ENCODE results near the gene CEP104. TPM values are rescaled to one million over a fixed set of nuclear protein-coding genes. Genes with fewer than 3 reads are reported as not detected.
A peak's percentile ranks its signal among the peaks of the same experiment; 100 is the strongest.

Gene CEP104
- total and polyA plus RNA-seq, 4 experiments from 2014 or later = 10.3 to 64.4 (median 47.4) TPM

DNA sequence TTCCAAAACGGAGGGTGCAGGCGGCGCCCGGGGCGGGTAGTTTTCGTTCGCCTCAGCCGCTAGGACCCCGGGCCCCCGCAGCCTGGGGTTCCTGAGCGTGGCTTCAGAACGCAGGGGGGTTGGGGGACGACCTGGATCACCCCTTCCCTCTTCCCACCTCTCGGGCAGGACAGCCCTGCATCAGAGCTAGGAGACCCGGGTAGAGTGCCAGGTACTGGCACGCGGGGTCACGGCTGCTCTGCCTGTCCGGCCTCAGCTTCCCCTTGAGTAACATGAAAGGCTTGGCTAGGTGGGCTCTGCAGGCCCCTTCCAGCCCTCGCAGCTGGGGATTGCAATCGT is 749 bp upstream of the CEP104 start:
- H3K27ac ChIP-seq (ENCODE audit: low read depth, low read length) = peak overlapping the region; percentile 71

DNA sequence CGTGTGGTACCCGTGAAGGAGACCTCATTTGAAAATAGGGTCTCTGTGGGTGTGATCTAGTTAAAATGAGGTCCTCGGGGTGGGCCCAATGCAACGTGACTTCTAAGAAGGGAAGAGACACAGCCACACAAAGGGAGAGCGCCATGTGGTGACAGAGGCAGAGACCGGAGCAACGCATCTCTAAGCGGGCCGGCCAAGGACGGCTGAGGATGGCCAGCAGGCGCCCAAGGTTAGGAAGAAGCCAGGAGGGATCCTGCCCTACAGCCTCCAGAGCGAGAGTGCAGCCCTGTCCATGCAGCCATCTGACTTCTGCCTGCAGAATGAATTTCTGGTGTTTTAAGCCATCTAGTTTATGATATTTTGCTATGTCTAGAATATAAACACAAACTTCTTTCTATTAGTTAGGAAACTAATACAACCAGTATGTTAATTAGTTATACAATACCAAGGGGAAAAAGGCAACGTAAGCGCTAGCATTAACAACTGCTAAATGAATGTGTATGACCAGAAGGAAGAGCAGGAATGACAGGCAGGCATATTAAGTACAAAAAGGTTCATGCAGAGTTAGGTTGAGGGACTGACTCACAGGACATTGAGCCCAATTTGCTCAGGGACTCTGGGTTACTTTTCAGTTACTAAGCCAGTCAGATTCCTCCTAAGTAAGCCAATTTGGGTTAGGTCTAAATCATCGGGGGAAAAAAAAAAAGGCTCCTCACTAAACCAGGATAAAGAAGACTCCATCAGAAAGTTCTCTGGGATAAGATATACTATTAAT is 4.1 kb downstream of the CEP104 start:
- no peaks in the 10 kb centered on the region for H3K9me3 Mint-ChIP-seq
- POLR2A ChIA-PET (ENCODE audit: partially characterized antibody) = no interaction called here
- CTCF ChIA-PET (ENCODE audit: partially characterized antibody) = no interaction called here

More for the DNA sequence above, 749 bp upstream of the CEP104 start:
- Histone ChIP-seq H3K9me3 (ENCODE audit: control insufficient read depth in 1 of 2, low read length in 2 of 2) (no peaks in the 10 kb centered on the region), H3K36me3 (ENCODE audit: insufficient read depth, low read length) (no peaks in the 10 kb centered on the region), H3K27me3 (ENCODE audit: insufficient read depth, low read length) (no peaks in the 10 kb centered on the region), H3K4me1 (ENCODE audit: insufficient read depth, low read length) (peaks cover 35% of the 10 kb centered on the region), H3K4me3 (ENCODE audit: low read length in 2 of 2) (peak overlapping the region; percentile 88 to 96)
- H3K4me3 Mint-ChIP-seq = peak overlapping the region; percentile 95 to 99 (median 98)
- DNase-seq = no peak
- intact Hi-C loops (cut with micrococcal nuclease) = loop anchor here (1.0 to 2.0 kb wide), 3 partner anchors 43 to 233 kb away; partner anchors contain the start of genes C1orf174, LRRC47 and TPRG1L
- ChIA-PET POLR2A (ENCODE audit: partially characterized antibody) (interaction anchor here (2.4 to 4.8 kb wide), 3 partner anchors 10 to 61 kb away, joined by 9 to 73 read pairs (median 18); partner anchors contain the start of genes C1orf174 and LRRC47), CTCF (ENCODE audit: partially characterized antibody) (interaction anchor here (1.2 to 2.0 kb wide), 8 partner anchors 9 to 49 kb away, joined by 3 to 7 read pairs (median 4); no protein-coding TSS in a partner anchor)
- H3K4me1 Mint-ChIP-seq = peaks cover 18 to 53% (median 35%) of the 10 kb centered on the region in 4 donors
- peaks cover 3 to 22% of the 10 kb centered on the region in 2 donors for H3K36me3 Mint-ChIP-seq
- H3K27ac Mint-ChIP-seq = peak overlapping the region in 1 of 7 donors; percentile 42
- no peaks in the 10 kb centered on the region for H3K27me3 Mint-ChIP-seq
- no peaks in the 10 kb centered on the region for H3K9me3 Mint-ChIP-seq

DNA sequence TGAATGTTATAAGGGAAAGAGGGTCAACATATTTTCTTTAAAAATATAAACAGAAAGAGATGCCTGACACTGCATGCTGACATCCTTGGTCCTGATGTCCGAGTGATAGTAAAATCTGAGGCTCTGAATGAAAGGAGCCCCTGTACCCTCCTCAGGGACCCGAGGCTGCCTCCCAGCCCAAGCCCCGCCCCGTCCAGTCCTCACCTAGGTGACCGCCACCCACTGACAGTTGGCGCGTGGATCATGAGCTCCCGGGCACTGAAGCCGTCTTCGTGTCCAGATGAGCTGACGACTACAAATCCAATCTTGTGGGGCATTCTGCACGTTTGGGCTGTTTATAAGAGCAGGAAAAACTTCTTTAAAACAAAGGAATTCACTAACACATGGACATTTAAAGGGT is 4.9 kb downstream of the CEP104 start:
- H3K9me3 ChIP-seq (ENCODE audit: control insufficient read depth in 1 of 2, low read length in 2 of 2) = no peaks in the 10 kb centered on the region
- H3K27me3 ChIP-seq (ENCODE audit: insufficient read depth, low read length) = no peaks in the 10 kb centered on the region
- peaks cover 21 to 48% of the 10 kb centered on the region in 2 donors for H3K36me3 Mint-ChIP-seq
- intact Hi-C loops (cut with micrococcal nuclease) = no loop called here
- ChIA-PET CTCF (ENCODE audit: partially characterized antibody) (no interaction called here), POLR2A (ENCODE audit: partially characterized antibody) (no interaction called here)
- H3K27ac Mint-ChIP-seq = no peak overlapping the region
- H3K4me3 Mint-ChIP-seq = no peak overlapping the region
- H3K4me3 ChIP-seq (ENCODE audit: low read length in 2 of 2) = no peak overlapping the region
- H3K36me3 ChIP-seq (ENCODE audit: insufficient read depth, low read length) = peaks cover 17% of the 10 kb centered on the region
- no peaks in the 10 kb centered on the region for H3K9me3 Mint-ChIP-seq
- H3K4me1 ChIP-seq (ENCODE audit: insufficient read depth, low read length) = peaks cover 14% of the 10 kb centered on the region
- H3K4me1 Mint-ChIP-seq = peaks cover 11 to 32% (median 14%) of the 10 kb centered on the region in 4 donors
- DNase-seq = no peak
- no peak overlapping the region for H3K27ac ChIP-seq (ENCODE audit: low read depth, low read length)
- no peaks in the 10 kb centered on the region for H3K27me3 Mint-ChIP-seq

More for the DNA sequence above, 4.1 kb downstream of the CEP104 start:
- Mint-ChIP-seq H3K27me3 (no peaks in the 10 kb centered on the region), H3K4me3 (no peak overlapping the region), H3K4me1 (peaks cover 13 to 37% (median 17%) of the 10 kb centered on the region in 4 donors), H3K27ac (peak overlapping the region in 2 of 7 donors; percentile 23 to 47), H3K36me3 (peaks cover 20 to 44% of the 10 kb centered on the region in 2 donors)
- DNase-seq = no peak
- Histone ChIP-seq H3K9me3 (ENCODE audit: control insufficient read depth in 1 of 2, low read length in 2 of 2) (no peaks in the 10 kb centered on the region), H3K4me1 (ENCODE audit: insufficient read depth, low read length) (peaks cover 20% of the 10 kb centered on the region), H3K4me3 (ENCODE audit: low read length in 2 of 2) (no peak overlapping the region), H3K27ac (ENCODE audit: low read depth, low read length) (no peak overlapping the region), H3K36me3 (ENCODE audit: insufficient read depth, low read length) (peaks cover 17% of the 10 kb centered on the region), H3K27me3 (ENCODE audit: insufficient read depth, low read length) (no peaks in the 10 kb centered on the region)
- intact Hi-C loops (cut with micrococcal nuclease) = no loop called here

DNA sequence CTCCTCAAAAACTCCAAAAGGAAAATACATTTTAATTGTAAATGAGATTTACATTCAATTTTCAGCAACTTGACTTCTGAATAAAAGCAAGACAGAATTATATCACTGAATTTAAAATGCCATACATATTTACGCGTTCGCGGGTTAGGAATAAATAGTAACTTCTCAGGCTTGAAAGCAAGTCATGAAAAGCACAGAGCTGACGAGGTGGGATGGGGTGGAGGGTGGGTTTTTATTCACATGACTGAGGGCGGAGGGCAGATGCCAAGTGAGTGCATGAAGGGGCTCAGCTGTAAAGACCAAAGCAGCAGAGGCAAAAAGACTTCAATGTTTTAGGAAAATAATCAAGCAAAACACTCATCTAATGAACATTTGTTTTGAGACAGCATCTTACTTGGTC is 5.7 kb downstream of the CEP104 start:
- intact Hi-C loops (cut with micrococcal nuclease) = no loop called here
- Histone ChIP-seq H3K27me3 (ENCODE audit: insufficient read depth, low read length) (no peaks in the 10 kb centered on the region), H3K27ac (ENCODE audit: low read depth, low read length) (no peak overlapping the region), H3K36me3 (ENCODE audit: insufficient read depth, low read length) (peaks cover 17% of the 10 kb centered on the region), H3K4me1 (ENCODE audit: insufficient read depth, low read length) (peaks cover 12% of the 10 kb centered on the region), H3K9me3 (ENCODE audit: control insufficient read depth in 1 of 2, low read length in 2 of 2) (no peaks in the 10 kb centered on the region), H3K4me3 (ENCODE audit: low read length in 2 of 2) (no peak overlapping the region)
- Mint-ChIP-seq H3K27ac (no peak overlapping the region), H3K27me3 (no peaks in the 10 kb centered on the region), H3K4me3 (no peak overlapping the region), H3K9me3 (no peaks in the 10 kb centered on the region), H3K36me3 (peaks cover 25 to 52% of the 10 kb centered on the region in 2 donors), H3K4me1 (peaks cover 11 to 30% (median 12%) of the 10 kb centered on the region in 4 donors)
- CTCF ChIA-PET (ENCODE audit: partially characterized antibody) = no interaction called here
- POLR2A ChIA-PET (ENCODE audit: partially characterized antibody) = no interaction called here
- DNase-seq = no peak

DNA sequence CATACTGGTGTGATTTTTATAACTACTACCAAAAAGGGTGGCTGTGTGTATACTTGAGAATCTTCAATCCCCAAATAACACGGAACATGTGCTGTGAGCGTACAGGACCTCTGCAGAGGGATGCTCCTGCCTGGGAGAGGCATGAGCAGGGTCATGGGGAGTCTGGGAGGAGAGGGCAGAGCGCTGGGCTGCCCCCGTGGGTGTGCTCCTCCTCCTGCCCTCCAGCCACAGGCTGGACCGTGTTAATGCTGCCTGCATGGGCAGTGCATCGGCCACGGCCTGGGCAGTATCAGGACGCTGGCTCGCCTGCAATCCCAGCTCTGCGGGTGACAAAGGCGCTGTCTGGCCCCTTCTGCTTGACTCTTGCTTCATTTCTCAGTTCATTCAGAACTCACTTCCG is 6.2 kb downstream of the CEP104 start:
- H3K4me3 ChIP-seq (ENCODE audit: low read length in 2 of 2) = no peak overlapping the region
- no peaks in the 10 kb centered on the region for H3K9me3 Mint-ChIP-seq
- peaks cover 25 to 52% of the 10 kb centered on the region in 2 donors for H3K36me3 Mint-ChIP-seq
- H3K27me3 Mint-ChIP-seq = no peaks in the 10 kb centered on the region
- H3K4me3 Mint-ChIP-seq = no peak overlapping the region
- peaks cover 7% of the 10 kb centered on the region for H3K4me1 ChIP-seq (ENCODE audit: insufficient read depth, low read length)
- DNase-seq = no peak
- no peak overlapping the region for H3K27ac Mint-ChIP-seq
- H3K27ac ChIP-seq (ENCODE audit: low read depth, low read length) = no peak overlapping the region
- no peaks in the 10 kb centered on the region for H3K27me3 ChIP-seq (ENCODE audit: insufficient read depth, low read length)
- CTCF ChIA-PET (ENCODE audit: partially characterized antibody) = no interaction called here
- no peaks in the 10 kb centered on the region for H3K9me3 ChIP-seq (ENCODE audit: control insufficient read depth in 1 of 2, low read length in 2 of 2)
- H3K36me3 ChIP-seq (ENCODE audit: insufficient read depth, low read length) = peaks cover 20% of the 10 kb centered on the region
- POLR2A ChIA-PET (ENCODE audit: partially characterized antibody) = no interaction called here
- H3K4me1 Mint-ChIP-seq = peaks cover 8 to 26% (median 11%) of the 10 kb centered on the region in 4 donors
- intact Hi-C loops (cut with micrococcal nuclease) = no loop called here

DNA sequence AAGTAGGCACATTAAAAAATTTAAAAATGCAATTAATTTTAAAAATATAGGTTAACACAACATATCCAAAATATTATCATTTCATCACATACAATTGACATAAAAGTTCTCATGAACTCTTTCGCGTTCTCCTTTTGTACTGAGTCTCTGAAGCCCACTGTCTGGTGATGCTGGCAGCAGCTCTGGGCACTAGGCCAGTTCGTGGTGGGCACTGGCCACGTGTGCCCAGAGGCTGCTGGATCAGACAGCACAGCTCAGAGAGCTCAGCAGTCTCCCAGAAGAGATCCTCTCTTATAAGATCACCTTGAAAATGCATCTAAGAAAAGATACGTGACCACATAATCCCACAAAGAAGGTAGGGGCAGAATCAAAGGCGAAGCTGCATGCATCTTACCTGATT is 9.9 kb downstream of the CEP104 start:
- Mint-ChIP-seq H3K27me3 (no peaks in the 10 kb centered on the region), H3K4me1 (no peaks in the 10 kb centered on the region), H3K36me3 (peaks cover 37 to 66% of the 10 kb centered on the region in 2 donors), H3K9me3 (no peaks in the 10 kb centered on the region), H3K4me3 (no peak overlapping the region), H3K27ac (no peak overlapping the region)
- no peaks in the 10 kb centered on the region for H3K4me1 ChIP-seq (ENCODE audit: insufficient read depth, low read length)
- DNase-seq = no peak
- ChIA-PET POLR2A (ENCODE audit: partially characterized antibody) (interaction anchor here (2.3 kb wide), 1 partner anchor 10 kb away, joined by 9 read pairs; the partner anchor contains the start of genes CEP104 and DFFB), CTCF (ENCODE audit: partially characterized antibody) (interaction anchor here (1.6 kb wide), 1 partner anchor 394 kb away, joined by 4 read pairs; no protein-coding TSS in a partner anchor)
- peaks cover 20% of the 10 kb centered on the region for H3K36me3 ChIP-seq (ENCODE audit: insufficient read depth, low read length)
- H3K9me3 ChIP-seq (ENCODE audit: control insufficient read depth in 1 of 2, low read length in 2 of 2) = no peaks in the 10 kb centered on the region
- H3K27ac ChIP-seq (ENCODE audit: low read depth, low read length) = no peak overlapping the region
- no peaks in the 10 kb centered on the region for H3K27me3 ChIP-seq (ENCODE audit: insufficient read depth, low read length)
- H3K4me3 ChIP-seq (ENCODE audit: low read length in 2 of 2) = no peak overlapping the region
- intact Hi-C loops (cut with micrococcal nuclease) = no loop called here

DNA sequence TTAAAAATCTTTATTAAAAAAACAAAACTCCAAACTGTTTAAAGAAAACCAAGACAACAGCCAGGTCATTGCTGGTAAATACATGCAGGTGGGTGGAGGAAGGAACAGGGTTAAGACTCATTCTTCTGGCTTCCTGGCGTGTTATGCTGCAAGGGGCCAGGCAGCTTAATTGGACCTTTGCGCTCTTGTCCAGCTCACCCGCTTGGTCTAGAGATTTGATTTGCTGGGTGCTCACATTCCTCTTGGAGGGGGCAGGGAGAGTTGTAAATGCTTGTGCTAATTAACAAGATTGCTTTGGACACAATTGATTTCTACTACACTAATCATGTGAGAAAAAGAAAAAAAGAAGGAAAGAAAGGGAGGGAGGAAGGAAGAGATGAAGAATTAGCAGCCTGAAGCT is 10.5 kb downstream of the CEP104 start:
- peaks cover 23% of the 10 kb centered on the region for H3K36me3 ChIP-seq (ENCODE audit: insufficient read depth, low read length)
- no peaks in the 10 kb centered on the region for H3K27me3 Mint-ChIP-seq
- no peak overlapping the region for H3K4me3 ChIP-seq (ENCODE audit: low read length in 2 of 2)
- CTCF ChIA-PET (ENCODE audit: partially characterized antibody) = interaction anchor here (0.7 to 1.6 kb wide), 2 partner anchors 393 to 793 kb away, joined by 3 to 4 read pairs; no protein-coding TSS in a partner anchor
- no peak for DNase-seq
- peak overlapping the region in 2 of 7 donors; percentile 4 to 18 for H3K27ac Mint-ChIP-seq
- no peak overlapping the region for H3K27ac ChIP-seq (ENCODE audit: low read depth, low read length)
- H3K27me3 ChIP-seq (ENCODE audit: insufficient read depth, low read length) = no peaks in the 10 kb centered on the region
- H3K36me3 Mint-ChIP-seq = peaks cover 34 to 65% of the 10 kb centered on the region in 2 donors
- H3K9me3 ChIP-seq (ENCODE audit: control insufficient read depth in 1 of 2, low read length in 2 of 2) = no peaks in the 10 kb centered on the region
- no peak overlapping the region for H3K4me3 Mint-ChIP-seq
- no peaks in the 10 kb centered on the region for H3K9me3 Mint-ChIP-seq
- H3K4me1 ChIP-seq (ENCODE audit: insufficient read depth, low read length) = no peaks in the 10 kb centered on the region
- intact Hi-C loops (cut with micrococcal nuclease) = no loop called here
- POLR2A ChIA-PET (ENCODE audit: partially characterized antibody) = no interaction called here
- no peaks in the 10 kb centered on the region for H3K4me1 Mint-ChIP-seq
